H9 (cell line): ENCODE measurements around the gene MYOF. TPM values are rescaled to one million over a fixed set of nuclear protein-coding genes. Genes with fewer than 3 reads are reported as not detected.

ENCODE experiments used
- DNase-seq: peaks from one replicate; pipeline ENCODE4 v3.0.0-alpha.2; 2017
- H2AFZ ChIP-seq: one replicate; pipeline ENCODE4 v1.6.1; 2013; ENCODE audit warnings: mild to moderate bottlenecking, low read length, control low read depth, moderate library complexity
- H2AK5ac ChIP-seq: 2 replicates; pipeline ENCODE4 v1.6.1; 2013; ENCODE audit warnings: low read length, control low read depth, mixed read lengths; ENCODE audit not compliant: insufficient read length
- H2BK120ac ChIP-seq: one replicate; pipeline ENCODE4 v1.6.1; 2013; ENCODE audit warnings: low read depth, mild to moderate bottlenecking, low read length, control low read depth, inconsistent platforms; ENCODE audit not compliant: poor library complexity, severe bottlenecking
- H2BK12ac ChIP-seq: 2 replicates; pipeline ENCODE4 v1.6.1; 2013; ENCODE audit warnings: low read length, control low read depth, mixed read lengths, low read depth; ENCODE audit not compliant: insufficient read length
- H2BK15ac ChIP-seq: 2 replicates; pipeline ENCODE4 v1.6.1; 2013; ENCODE audit warnings: low read depth, low read length, control low read depth
- H2BK20ac ChIP-seq: one replicate; pipeline ENCODE4 v1.6.1; 2013; ENCODE audit warnings: low read depth, mild to moderate bottlenecking, low read length, control low read depth, inconsistent platforms; ENCODE audit not compliant: poor library complexity, severe bottlenecking
- H2BK5ac ChIP-seq: 2 replicates; pipeline ENCODE4 v1.6.1; 2013; ENCODE audit warnings: low read length, control low read depth, mixed read lengths; ENCODE audit not compliant: insufficient read length
- H3K14ac ChIP-seq: 2 replicates; pipeline ENCODE4 v1.6.1; 2013; ENCODE audit warnings: low read length, control low read depth; ENCODE audit not compliant: insufficient read depth
- H3K18ac ChIP-seq: 2 replicates; pipeline ENCODE4 v1.6.1; 2013; ENCODE audit warnings: low read depth, mild to moderate bottlenecking, mixed read lengths, low read length, control low read depth; ENCODE audit not compliant: insufficient read length
- H3K23ac ChIP-seq: 2 replicates; pipeline ENCODE4 v1.6.1; 2013; ENCODE audit warnings: low read length, control low read depth, mixed read lengths, low read depth; ENCODE audit not compliant: insufficient read length
- H3K23me2 ChIP-seq: 2 replicates; pipeline ENCODE4 v1.6.1; 2013; ENCODE audit warnings: low read depth, mild to moderate bottlenecking, mixed read lengths, low read length, control low read depth; ENCODE audit not compliant: insufficient read length, poor library complexity, severe bottlenecking
- H3K27ac ChIP-seq: 2 replicates; pipeline ENCODE4 v1.5.1; 2013; ENCODE audit warnings: low read length, control low read depth, mixed read lengths, low read depth; ENCODE audit not compliant: insufficient read length
- H3K27me3 ChIP-seq: 2 replicates; pipeline ENCODE4 v1.6.1; 2013; ENCODE audit warnings: low read length, control low read depth, inconsistent platforms; ENCODE audit not compliant: insufficient read depth
- H3K4ac ChIP-seq: 2 replicates; pipeline ENCODE4 v1.6.1; 2013; ENCODE audit warnings: low read depth, mild to moderate bottlenecking, control low read depth, inconsistent platforms, low read length, moderate library complexity
- H3K4me1 ChIP-seq: 2 replicates; pipeline ENCODE4 v1.6.1; 2013; ENCODE audit warnings: low read length, control low read depth, inconsistent platforms; ENCODE audit not compliant: insufficient read depth
- H3K4me2 ChIP-seq: 2 replicates; pipeline ENCODE4 v1.6.1; 2013; ENCODE audit warnings: low read length, control low read depth, mixed read lengths; ENCODE audit not compliant: insufficient read length, insufficient read depth
- H3K56ac ChIP-seq: 2 replicates; pipeline ENCODE4 v1.6.1; 2013; ENCODE audit warnings: low read depth, mild to moderate bottlenecking, mixed read lengths, low read length, control low read depth; ENCODE audit not compliant: insufficient read length
- H3K79me1 ChIP-seq: 2 replicates; pipeline ENCODE4 v1.6.1; 2013; ENCODE audit warnings: low read depth, mild to moderate bottlenecking, moderate library complexity, low read length, control low read depth, inconsistent platforms; ENCODE audit not compliant: insufficient read depth, poor library complexity, severe bottlenecking
- H3K79me2 ChIP-seq: 2 replicates; pipeline ENCODE4 v1.6.1; 2013; ENCODE audit warnings: low read length, control low read depth, inconsistent platforms; ENCODE audit not compliant: insufficient read depth
- H3K9ac ChIP-seq: 2 replicates; pipeline ENCODE4 v1.6.1; 2013; ENCODE audit warnings: low read length, control low read depth, mixed read lengths; ENCODE audit not compliant: insufficient read length; ENCODE audit errors: extremely low read depth
- H3K9me3 ChIP-seq: one replicate; pipeline ENCODE4 v1.6.1; 2013; ENCODE audit warnings: low read depth, low read length, inconsistent platforms; ENCODE audit not compliant: control insufficient read depth
- H3T11ph ChIP-seq: one replicate; pipeline ENCODE4 v1.6.1; 2013; ENCODE audit warnings: mild to moderate bottlenecking, low read length, control low read depth, inconsistent platforms
- H4K20me1 ChIP-seq: one replicate; pipeline ENCODE4 v1.6.1; 2013; ENCODE audit not compliant: control insufficient read depth, insufficient read length, insufficient read depth
- H4K5ac ChIP-seq: 2 replicates; pipeline ENCODE4 v1.6.1; 2013; ENCODE audit warnings: low read depth, mild to moderate bottlenecking, mixed read lengths, low read length, control low read depth; ENCODE audit not compliant: insufficient read length
- H4K8ac ChIP-seq: replicated peaks from 2 replicates; pipeline ENCODE4 v1.6.1; 2013; ENCODE audit warnings: low read length, control low read depth, mixed read lengths, low read depth; ENCODE audit not compliant: insufficient read length
- H4K91ac ChIP-seq: 2 replicates; pipeline ENCODE4 v1.6.1; 2013; ENCODE audit warnings: low read depth, mild to moderate bottlenecking, moderate library complexity, mixed read lengths, low read length, control low read depth; ENCODE audit not compliant: insufficient read length
- H3K27ac Mint-ChIP-seq, 3 experiments: 2 replicates in 2 of 3; 3 replicates in 1 of 3; pipeline ENCODE4 v1.8.0; 2020 to 2021; ENCODE audit warnings: mixed read lengths in 3 of 3, mild to moderate bottlenecking in 1 of 3, moderate library complexity in 1 of 3
- H3K27me3 Mint-ChIP-seq: 2 replicates; pipeline ENCODE4 v1.8.0; 2021; ENCODE audit warnings: low read depth, mild to moderate bottlenecking, moderate library complexity, mixed read lengths
- H3K36me3 Mint-ChIP-seq, 3 experiments: 2 replicates in 2 of 3; 3 replicates in 1 of 3; pipeline ENCODE4 v1.8.0; 2020 to 2021; ENCODE audit warnings: low read depth in 3 of 3, mixed read lengths in 3 of 3; ENCODE audit not compliant: insufficient read depth in 1 of 3
- H3K4me1 Mint-ChIP-seq, 2 experiments: 2 replicates each; pipeline ENCODE4 v1.8.0; 2020; ENCODE audit warnings: mixed read lengths in 2 of 2
- H3K4me3 Mint-ChIP-seq, 2 experiments: 2 replicates in 1 of 2; 3 replicates in 1 of 2; pipeline ENCODE4 v1.8.0; 2020 to 2021; ENCODE audit warnings: mild to moderate bottlenecking in 2 of 2, mixed read lengths in 2 of 2, moderate library complexity in 1 of 2
- H3K9me3 Mint-ChIP-seq, 2 experiments: 2 replicates in 1 of 2; 3 replicates in 1 of 2; pipeline ENCODE4 v1.8.0; 2020; ENCODE audit warnings: mild to moderate bottlenecking in 2 of 2, mixed read lengths in 2 of 2, moderate library complexity in 1 of 2
- WGBS: extraction: QIAGEN DNeasy Blood & Tissue Kit; methylation state at CpG from one replicate; pipeline ENCODE4 v1.1.7; 2013; ENCODE audit warnings: missing lambda C conversion rate, low lambda C conversion rate, mixed read lengths; ENCODE audit not compliant: insufficient read length; ENCODE audit errors: extremely low coverage; 5-methylcytosine and 5-hydroxymethylcytosine counted together
- total RNA-seq: library from RNA; stranded (reverse); gene quantifications from 2 replicates; pipeline ENCODE4 v1.2.1, GENCODE V29; 2021
- TF ChIP-seq, protein P1 (sequence below): fragments of 200-600 bp; sonication (generic); conservative IDR thresholded peaks from 3 replicates; pipeline ENCODE4 v1.8.0; 2021; ENCODE audit warnings: antibody characterized with exemption, mild to moderate bottlenecking

MYOF gene
- total RNA-seq, 1 experiment from 2014 or later: 2.8 TPM

DNA sequence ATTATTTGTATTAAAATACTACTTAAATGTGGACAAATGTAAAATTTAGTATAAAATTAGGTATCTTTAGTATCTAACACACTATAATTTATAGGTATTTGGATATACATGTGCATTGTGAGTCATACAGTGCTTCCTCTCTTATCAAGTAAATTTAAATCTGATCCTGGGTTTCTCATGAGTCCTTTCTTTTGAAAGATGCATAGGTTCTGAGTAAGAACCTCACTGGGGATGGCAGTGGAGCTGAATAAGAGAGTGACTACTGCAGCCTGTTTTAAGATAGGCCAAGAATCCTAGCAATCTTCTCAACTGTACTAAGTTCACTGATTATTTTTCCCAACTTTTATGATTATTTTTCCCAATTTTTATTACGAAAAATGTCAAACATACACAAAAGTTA, 30.4 kb upstream of the MYOF start:
- Histone ChIP-seq H3K79me1 (no peaks in the 10 kb centered on the region), H3K4me2 (no peak overlapping the region), H3K14ac (no peak overlapping the region), H3K56ac (no peak overlapping the region), H4K5ac (no peak overlapping the region), H3K23ac (no peak overlapping the region), H3K27ac (no peak overlapping the region), H2BK15ac (no peak overlapping the region), H2BK12ac (no peak overlapping the region), H2AFZ (no peak overlapping the region), H3K23me2 (no peaks in the 10 kb centered on the region), H2AK5ac (no peak overlapping the region), H3T11ph (no peak overlapping the region), H3K27me3 (no peaks in the 10 kb centered on the region), H2BK120ac (no peak overlapping the region), H4K8ac (no peak overlapping the region), H3K18ac (no peak overlapping the region), H3K9ac (no peak overlapping the region), H3K4ac (no peak overlapping the region), H3K9me3 (no peaks in the 10 kb centered on the region), H3K4me1 (no peaks in the 10 kb centered on the region), H2BK20ac (no peak overlapping the region), H2BK5ac (no peak overlapping the region), H3K79me2 (no peaks in the 10 kb centered on the region), H4K91ac (no peak overlapping the region), H4K20me1 (no peaks in the 10 kb centered on the region)
- Mint-ChIP-seq H3K27ac (no peak overlapping the region), H3K27me3 (no peaks in the 10 kb centered on the region), H3K4me1 (peaks cover 6 to 7% of the 10 kb centered on the region in 2 experiments), H3K4me3 (no peak overlapping the region), H3K9me3 (no peaks in the 10 kb centered on the region), H3K36me3 (peaks cover 17 to 63% (median 54%) of the 10 kb centered on the region in 3 experiments; a peak in 6 of 7 replicates)
- WGBS: 100% methylated on average over 1 of the region's 1 CpG
- no peak for DNase-seq
- TF ChIP-seq, protein P1, sequence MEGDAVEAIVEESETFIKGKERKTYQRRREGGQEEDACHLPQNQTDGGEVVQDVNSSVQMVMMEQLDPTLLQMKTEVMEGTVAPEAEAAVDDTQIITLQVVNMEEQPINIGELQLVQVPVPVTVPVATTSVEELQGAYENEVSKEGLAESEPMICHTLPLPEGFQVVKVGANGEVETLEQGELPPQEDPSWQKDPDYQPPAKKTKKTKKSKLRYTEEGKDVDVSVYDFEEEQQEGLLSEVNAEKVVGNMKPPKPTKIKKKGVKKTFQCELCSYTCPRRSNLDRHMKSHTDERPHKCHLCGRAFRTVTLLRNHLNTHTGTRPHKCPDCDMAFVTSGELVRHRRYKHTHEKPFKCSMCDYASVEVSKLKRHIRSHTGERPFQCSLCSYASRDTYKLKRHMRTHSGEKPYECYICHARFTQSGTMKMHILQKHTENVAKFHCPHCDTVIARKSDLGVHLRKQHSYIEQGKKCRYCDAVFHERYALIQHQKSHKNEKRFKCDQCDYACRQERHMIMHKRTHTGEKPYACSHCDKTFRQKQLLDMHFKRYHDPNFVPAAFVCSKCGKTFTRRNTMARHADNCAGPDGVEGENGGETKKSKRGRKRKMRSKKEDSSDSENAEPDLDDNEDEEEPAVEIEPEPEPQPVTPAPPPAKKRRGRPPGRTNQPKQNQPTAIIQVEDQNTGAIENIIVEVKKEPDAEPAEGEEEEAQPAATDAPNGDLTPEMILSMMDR: no peak
